Stimulated activated CD8-positive, alpha-beta memory T cell treated with anti-CD3 and anti-CD28 coated beads, Interleukin-2, amount 100 ng/mL, for 1 hour (primary cell): ENCODE data around the gene TSHZ1.
"Not testable (repeated sequence)": the region's sequence is repeated elsewhere in the genome, so short reads cannot be mapped to it uniquely, and the experiment has no call there.

Experiments used
- DNase-seq, 2 donors: peaks; one replicate each; pipeline ENCODE4 v3.0.0-alpha.2; 2020; ENCODE audit warnings: low read depth in 2 of 2

The TSHZ1 gene

GRCh38 chr18:75307530-75307929 lies 96.9 kb downstream of the TSHZ1 start:
- DNase-seq, result no peak

- no peak for DNase-seq
These were observed 99.0 kb downstream of the TSHZ1 start for GRCh38 chr18:75309564-75309963.

GRCh38 chr18:75314117-75314516 lies 103.5 kb downstream of the TSHZ1 start:
- no peak for DNase-seq

GRCh38 chr18:75314606-75315005 lies 104.0 kb downstream of the TSHZ1 start:
- no peak for DNase-seq

GRCh38 chr18:75316223-75316622 lies 105.6 kb downstream of the TSHZ1 start:
- no peak for DNase-seq

GRCh38 chr18:75316826-75317225 lies 106.2 kb downstream of the TSHZ1 start:
- DNase-seq, result no peak

GRCh38 chr18:75317300-75317699 lies 106.7 kb downstream of the TSHZ1 start:
- DNase-seq, result no peak

GRCh38 chr18:75317703-75318102 lies 107.1 kb downstream of the TSHZ1 start:
- no peak for DNase-seq

GRCh38 chr18:75319905-75320304 lies 109.3 kb downstream of the TSHZ1 start:
- no peak for DNase-seq

GRCh38 chr18:75320506-75320905 lies 109.9 kb downstream of the TSHZ1 start:
- no peak for DNase-seq

GRCh38 chr18:75321431-75321830 lies 110.8 kb downstream of the TSHZ1 start:
- DNase-seq, result no peak

GRCh38 chr18:75322206-75322605 lies 111.6 kb downstream of the TSHZ1 start:
- no peak for DNase-seq

- no peak for DNase-seq
These were observed 113.4 kb downstream of the TSHZ1 start for GRCh38 chr18:75323821-75324585.

GRCh38 chr18:75324686-75325257 lies 114.2 kb downstream of the TSHZ1 start:
- no peak for DNase-seq

- not testable (repeated sequence) for DNase-seq
These were observed 119.2 kb downstream of the TSHZ1 start for GRCh38 chr18:75329753-75330152.

- no peak for DNase-seq
These were observed 119.7 kb downstream of the TSHZ1 start for GRCh38 chr18:75330308-75330707.

GRCh38 chr18:75334869-75335268 lies 124.3 kb downstream of the TSHZ1 start:
- DNase-seq, result no peak

GRCh38 chr18:75335511-75335910 lies 124.9 kb downstream of the TSHZ1 start:
- no peak for DNase-seq

- no peak for DNase-seq
These were observed 126.2 kb downstream of the TSHZ1 start for GRCh38 chr18:75336767-75337166.

GRCh38 chr18:75337348-75337747 lies 126.8 kb downstream of the TSHZ1 start:
- DNase-seq, result no peak

- DNase-seq, result no peak
These were observed 128.0 kb downstream of the TSHZ1 start for GRCh38 chr18:75338631-75339030.
